RKO (cell line): ENCODE data around the gene DLGAP1.
"Not testable (repeated sequence)": the region's sequence is repeated elsewhere in the genome, so short reads cannot be mapped to it uniquely, and the experiment has no call there.

Experiments used
- DNase-seq: peaks from one replicate; pipeline ENCODE4 v3.0.0-alpha.2; 2016; ENCODE audit warnings: low spot score

The DLGAP1 gene

GRCh38 chr18:3603421-3604234 is 851.5 kb downstream of the DLGAP1 start:
- peak; percentile 99 for DNase-seq

GRCh38 chr18:3601106-3601755 is 853.9 kb downstream of the DLGAP1 start:
- not testable (repeated sequence) for DNase-seq

- DNase-seq: no peak
Observed at GRCh38 chr18:3599861-3600260, 855.2 kb downstream of the DLGAP1 start.

- DNase-seq: no peak
Observed at GRCh38 chr18:3599195-3599594, 855.9 kb downstream of the DLGAP1 start.

GRCh38 chr18:3598581-3598980 is 856.5 kb downstream of the DLGAP1 start:
- DNase-seq: no peak

- no peak for DNase-seq
Observed at GRCh38 chr18:3597409-3598357, 857.4 kb downstream of the DLGAP1 start.

- peak; percentile 92 for DNase-seq
Observed at GRCh38 chr18:3596637-3597384, 858.3 kb downstream of the DLGAP1 start.

- no peak for DNase-seq
Observed at GRCh38 chr18:3596324-3596636, 858.8 kb downstream of the DLGAP1 start.

GRCh38 chr18:3595369-3596273 is 859.5 kb downstream of the DLGAP1 start:
- peak; percentile 100 for DNase-seq

- peak; percentile 42 for DNase-seq
Observed at GRCh38 chr18:3594760-3595368, 860.2 kb downstream of the DLGAP1 start.

GRCh38 chr18:3593904-3594759 is 861.0 kb downstream of the DLGAP1 start:
- peak; percentile 97 for DNase-seq

- DNase-seq: peak; percentile 84
Observed at GRCh38 chr18:3593381-3593903, 861.7 kb downstream of the DLGAP1 start.

GRCh38 chr18:3592864-3593263 is 862.2 kb downstream of the DLGAP1 start:
- no peak for DNase-seq

- no peak for DNase-seq
Observed at GRCh38 chr18:3590096-3590630, 864.9 kb downstream of the DLGAP1 start.

GRCh38 chr18:3585656-3586509 is 869.2 kb downstream of the DLGAP1 start:
- peak; percentile 77 for DNase-seq

- no peak for DNase-seq
Observed at GRCh38 chr18:3584897-3585460, 870.1 kb downstream of the DLGAP1 start.

- DNase-seq: no peak
Observed at GRCh38 chr18:3584266-3584861, 870.7 kb downstream of the DLGAP1 start.
